IPS-NIHi7 (cell line): Measurements from ENCODE around the gene LNX2.
"Not testable (repeated sequence)": the region's sequence is repeated elsewhere in the genome, so short reads cannot be mapped to it uniquely, and the experiment has no call there.

ENCODE experiments used
- DNase-seq: peaks from one replicate; pipeline ENCODE4 v3.0.0; 2012; ENCODE audit warnings: mixed read lengths; ENCODE audit errors: extremely low spot score

The LNX2 gene

GRCh38 chr13:27637289-27637626, 16.9 kb upstream of the LNX2 start:
- DNase-seq, result no peak

- no peak for DNase-seq
These were observed 16.4 kb upstream of the LNX2 start for GRCh38 chr13:27636589-27637288.

- no peak for DNase-seq
These were observed 14.9 kb upstream of the LNX2 start for GRCh38 chr13:27635266-27635665.

GRCh38 chr13:27634791-27635190, 14.5 kb upstream of the LNX2 start:
- DNase-seq, result no peak

GRCh38 chr13:27634231-27634630, 13.9 kb upstream of the LNX2 start:
- DNase-seq, result no peak

GRCh38 chr13:27632648-27633047, 12.3 kb upstream of the LNX2 start:
- DNase-seq, result no peak

GRCh38 chr13:27632214-27632613, 11.9 kb upstream of the LNX2 start:
- no peak for DNase-seq

- DNase-seq, result no peak
These were observed 11.3 kb upstream of the LNX2 start for GRCh38 chr13:27631665-27632064.

- no peak for DNase-seq
These were observed 10.8 kb upstream of the LNX2 start for GRCh38 chr13:27631156-27631555.

- DNase-seq, result not testable (repeated sequence)
These were observed 8.4 kb upstream of the LNX2 start for GRCh38 chr13:27628766-27629165.

GRCh38 chr13:27628081-27628480, 7.8 kb upstream of the LNX2 start:
- no peak for DNase-seq

GRCh38 chr13:27627380-27627779, 7.1 kb upstream of the LNX2 start:
- DNase-seq, result no peak

- DNase-seq, result no peak
These were observed 5.5 kb upstream of the LNX2 start for GRCh38 chr13:27625839-27626238.

- DNase-seq, result no peak
These were observed 3.7 kb upstream of the LNX2 start for GRCh38 chr13:27624071-27624470.

- no peak for DNase-seq
These were observed 2.6 kb upstream of the LNX2 start for GRCh38 chr13:27622881-27623280.

- DNase-seq, result no peak
These were observed 1.9 kb upstream of the LNX2 start for GRCh38 chr13:27622102-27622820.

GRCh38 chr13:27621366-27622101, 1.2 kb upstream of the LNX2 start, which contains the start of gene POLR1D:
Gene POLR1D (plus strand): TSS chr13:27621892. CDS start chr13:27621984, 92 bp downstream.
- DNase-seq, result peak; percentile 93

GRCh38 chr13:27621116-27621365, 712 bp upstream of the LNX2 start:
- DNase-seq, result no peak

- DNase-seq, result no peak
These were observed 477 bp downstream of the LNX2 start for GRCh38 chr13:27619728-27620376.

GRCh38 chr13:27619093-27619727, 1.1 kb downstream of the LNX2 start:
- no peak for DNase-seq

- DNase-seq, result no peak
These were observed 2.4 kb downstream of the LNX2 start for GRCh38 chr13:27617881-27618321.

- DNase-seq, result no peak
These were observed 6.7 kb downstream of the LNX2 start for GRCh38 chr13:27613628-27614027.
